ENCODE data around the gene GNG12. TPM values are rescaled to one million over a fixed set of nuclear protein-coding genes. Genes with fewer than 3 reads are reported as not detected.

GNG12 gene
- total RNA-seq, 1 experiment from 2014 or later, result 14.3 TPM

DNA sequence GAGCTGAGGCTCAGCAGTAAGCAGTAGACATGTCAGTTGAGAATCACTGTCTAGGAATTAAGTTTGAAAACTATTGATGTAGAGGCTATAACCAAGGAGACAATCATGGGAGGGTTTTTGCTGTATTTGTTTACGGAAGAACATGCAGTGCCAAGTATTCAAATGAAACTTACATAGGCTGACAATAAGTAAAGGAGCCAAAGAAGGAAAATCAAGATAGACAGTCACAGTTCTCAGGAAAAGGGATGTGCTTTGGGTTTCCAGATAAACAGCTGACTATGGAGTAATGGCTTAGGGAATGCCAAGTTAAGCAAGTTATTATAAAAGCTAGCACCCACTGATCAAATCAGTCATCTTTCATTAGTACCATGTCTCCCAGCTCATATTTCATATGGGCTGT, 21.5 kb downstream of the GNG12 start:
- Histone ChIP-seq H2BK120ac (ENCODE audit: low read depth, low read length, poor library complexity, severe bottlenecking) (no peak overlapping the region), H3K14ac (ENCODE audit: insufficient read depth, low read length) (no peak overlapping the region), H2BK5ac (ENCODE audit: insufficient read length, low read length) (no peak overlapping the region)

More for the DNA sequence above, 21.5 kb downstream of the GNG12 start:
- peaks cover 0 to 7% (median 1%) of the 10 kb centered on the region in 3 experiments; a peak in 3 of 7 replicates for H3K36me3 Mint-ChIP-seq (ENCODE audit: insufficient read depth in 1 of 3, low read depth in 3 of 3)
- no CpG with 5 or more reads among the region's 1 CpG for WGBS (ENCODE audit: extremely low coverage, insufficient read length, low lambda C conversion rate)
- Histone ChIP-seq H3K56ac (ENCODE audit: insufficient read length, low read depth, low read length) (no peak overlapping the region), H3K18ac (ENCODE audit: insufficient read length, low read depth, low read length) (no peak overlapping the region), H3K4me1 (ENCODE audit: insufficient read depth, low read length) (no peaks in the 10 kb centered on the region), H4K5ac (ENCODE audit: insufficient read length, low read depth, low read length) (no peak overlapping the region), H3K23ac (ENCODE audit: insufficient read length, low read depth, low read length) (no peak overlapping the region), H4K20me1 (ENCODE audit: control insufficient read depth, insufficient read depth, insufficient read length) (no peaks in the 10 kb centered on the region), H3K27ac (ENCODE audit: insufficient read length, low read depth, low read length) (no peak overlapping the region), H3K79me1 (ENCODE audit: insufficient read depth, low read depth, low read length, poor library complexity, severe bottlenecking) (no peaks in the 10 kb centered on the region), H2BK15ac (ENCODE audit: low read depth, low read length) (no peak overlapping the region), H2AFZ (ENCODE audit: low read length) (no peak overlapping the region), H4K8ac (replicated peaks; ENCODE audit: insufficient read length, low read depth, low read length) (no peak overlapping the region), H3K9ac (ENCODE audit: extremely low read depth, insufficient read length, low read length) (no peak overlapping the region), H3K4me2 (ENCODE audit: insufficient read depth, insufficient read length, low read length) (no peak overlapping the region), H3K79me2 (ENCODE audit: insufficient read depth, low read length) (no peaks in the 10 kb centered on the region), H3K9me3 (ENCODE audit: control insufficient read depth, low read depth, low read length) (no peaks in the 10 kb centered on the region), H4K91ac (ENCODE audit: insufficient read length, low read depth, low read length) (no peak overlapping the region), H3K23me2 (ENCODE audit: insufficient read length, low read depth, low read length, poor library complexity, severe bottlenecking) (no peaks in the 10 kb centered on the region), H2BK20ac (ENCODE audit: low read depth, low read length, poor library complexity, severe bottlenecking) (no peak overlapping the region), H3K4ac (ENCODE audit: low read depth, low read length) (no peak overlapping the region), H2AK5ac (ENCODE audit: insufficient read length, low read length) (no peak overlapping the region), H3T11ph (ENCODE audit: low read length) (no peak overlapping the region), H3K27me3 (ENCODE audit: insufficient read depth, low read length) (no peaks in the 10 kb centered on the region), H2BK12ac (ENCODE audit: insufficient read length, low read depth, low read length) (no peak overlapping the region)
- H3K4me3 Mint-ChIP-seq, result no peak overlapping the region
- peaks cover 0 to 1% of the 10 kb centered on the region in 2 experiments; a peak in 2 of 5 replicates for H3K9me3 Mint-ChIP-seq
- TF ChIP-seq, protein P1, sequence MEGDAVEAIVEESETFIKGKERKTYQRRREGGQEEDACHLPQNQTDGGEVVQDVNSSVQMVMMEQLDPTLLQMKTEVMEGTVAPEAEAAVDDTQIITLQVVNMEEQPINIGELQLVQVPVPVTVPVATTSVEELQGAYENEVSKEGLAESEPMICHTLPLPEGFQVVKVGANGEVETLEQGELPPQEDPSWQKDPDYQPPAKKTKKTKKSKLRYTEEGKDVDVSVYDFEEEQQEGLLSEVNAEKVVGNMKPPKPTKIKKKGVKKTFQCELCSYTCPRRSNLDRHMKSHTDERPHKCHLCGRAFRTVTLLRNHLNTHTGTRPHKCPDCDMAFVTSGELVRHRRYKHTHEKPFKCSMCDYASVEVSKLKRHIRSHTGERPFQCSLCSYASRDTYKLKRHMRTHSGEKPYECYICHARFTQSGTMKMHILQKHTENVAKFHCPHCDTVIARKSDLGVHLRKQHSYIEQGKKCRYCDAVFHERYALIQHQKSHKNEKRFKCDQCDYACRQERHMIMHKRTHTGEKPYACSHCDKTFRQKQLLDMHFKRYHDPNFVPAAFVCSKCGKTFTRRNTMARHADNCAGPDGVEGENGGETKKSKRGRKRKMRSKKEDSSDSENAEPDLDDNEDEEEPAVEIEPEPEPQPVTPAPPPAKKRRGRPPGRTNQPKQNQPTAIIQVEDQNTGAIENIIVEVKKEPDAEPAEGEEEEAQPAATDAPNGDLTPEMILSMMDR (conservative IDR thresholded peaks at IDR 0.05), result no peak
- peaks cover 3 to 4% of the 10 kb centered on the region in 2 experiments; a peak in 2 of 4 replicates for H3K4me1 Mint-ChIP-seq
- no peaks in the 10 kb centered on the region for H3K27me3 Mint-ChIP-seq (ENCODE audit: low read depth)
- H3K27ac Mint-ChIP-seq, result no peak overlapping the region
- no peak for DNase-seq

Data from H9 (cell line).